Neural cell (in vitro differentiated cells): Measurements from ENCODE around the gene TRUB1.

Experiments
- EP300 ChIP-seq: fragments of 450-650 bp; conservative IDR thresholded peaks from 2 replicates; pipeline ENCODE4 v1.6.1; 2014; ENCODE audit warnings: antibody characterized with exemption, mild to moderate bottlenecking, moderate library complexity; ENCODE audit not compliant: poor library complexity, severe bottlenecking
- POLR2AphosphoS5 ChIP-seq: IDR thresholded peaks from 2 replicates; pipeline ENCODE4 v1.6.1; 2012
- TAF1 ChIP-seq: IDR thresholded peaks from 2 replicates; pipeline ENCODE4 v1.6.1; 2012; ENCODE audit warnings: low read depth
- TF ChIP-seq, protein P1 (sequence below): fragments of 450-650 bp; IDR thresholded peaks from 2 replicates; pipeline ENCODE4 v1.5.1; 2014; ENCODE audit warnings: antibody characterized with exemption, mild to moderate bottlenecking, moderate library complexity; ENCODE audit not compliant: poor library complexity, severe bottlenecking
- TF ChIP-seq, protein P2 (sequence below): IDR thresholded peaks from 2 replicates; pipeline ENCODE4 v1.6.1; 2012; ENCODE audit warnings: borderline replicate concordance

DNA sequence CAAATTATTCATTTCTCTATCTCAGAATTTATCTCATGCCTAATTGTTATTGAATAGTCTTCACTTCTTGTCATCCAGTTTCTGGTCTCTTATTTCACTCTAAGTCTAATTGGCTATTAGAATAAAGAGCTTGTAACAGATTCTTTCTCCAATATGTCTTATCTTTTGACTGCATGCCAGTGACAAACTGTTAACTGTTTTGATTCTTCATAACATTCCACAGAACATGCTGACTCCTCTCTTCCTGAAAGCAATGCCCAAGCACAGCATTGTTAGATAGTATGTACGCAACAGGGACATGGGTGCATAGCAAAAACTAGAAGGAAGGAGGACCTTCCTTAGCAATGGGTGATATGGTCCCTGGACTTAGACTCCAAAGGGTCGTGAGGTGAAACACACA lies 65.4 kb downstream of the TRUB1 start:
- TF ChIP-seq, protein P1, sequence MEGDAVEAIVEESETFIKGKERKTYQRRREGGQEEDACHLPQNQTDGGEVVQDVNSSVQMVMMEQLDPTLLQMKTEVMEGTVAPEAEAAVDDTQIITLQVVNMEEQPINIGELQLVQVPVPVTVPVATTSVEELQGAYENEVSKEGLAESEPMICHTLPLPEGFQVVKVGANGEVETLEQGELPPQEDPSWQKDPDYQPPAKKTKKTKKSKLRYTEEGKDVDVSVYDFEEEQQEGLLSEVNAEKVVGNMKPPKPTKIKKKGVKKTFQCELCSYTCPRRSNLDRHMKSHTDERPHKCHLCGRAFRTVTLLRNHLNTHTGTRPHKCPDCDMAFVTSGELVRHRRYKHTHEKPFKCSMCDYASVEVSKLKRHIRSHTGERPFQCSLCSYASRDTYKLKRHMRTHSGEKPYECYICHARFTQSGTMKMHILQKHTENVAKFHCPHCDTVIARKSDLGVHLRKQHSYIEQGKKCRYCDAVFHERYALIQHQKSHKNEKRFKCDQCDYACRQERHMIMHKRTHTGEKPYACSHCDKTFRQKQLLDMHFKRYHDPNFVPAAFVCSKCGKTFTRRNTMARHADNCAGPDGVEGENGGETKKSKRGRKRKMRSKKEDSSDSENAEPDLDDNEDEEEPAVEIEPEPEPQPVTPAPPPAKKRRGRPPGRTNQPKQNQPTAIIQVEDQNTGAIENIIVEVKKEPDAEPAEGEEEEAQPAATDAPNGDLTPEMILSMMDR, result no peak
- no peak for TF ChIP-seq POLR2AphosphoS5
- TF ChIP-seq TAF1, result no peak
- no peak for TF ChIP-seq EP300
- TF ChIP-seq, protein P2, sequence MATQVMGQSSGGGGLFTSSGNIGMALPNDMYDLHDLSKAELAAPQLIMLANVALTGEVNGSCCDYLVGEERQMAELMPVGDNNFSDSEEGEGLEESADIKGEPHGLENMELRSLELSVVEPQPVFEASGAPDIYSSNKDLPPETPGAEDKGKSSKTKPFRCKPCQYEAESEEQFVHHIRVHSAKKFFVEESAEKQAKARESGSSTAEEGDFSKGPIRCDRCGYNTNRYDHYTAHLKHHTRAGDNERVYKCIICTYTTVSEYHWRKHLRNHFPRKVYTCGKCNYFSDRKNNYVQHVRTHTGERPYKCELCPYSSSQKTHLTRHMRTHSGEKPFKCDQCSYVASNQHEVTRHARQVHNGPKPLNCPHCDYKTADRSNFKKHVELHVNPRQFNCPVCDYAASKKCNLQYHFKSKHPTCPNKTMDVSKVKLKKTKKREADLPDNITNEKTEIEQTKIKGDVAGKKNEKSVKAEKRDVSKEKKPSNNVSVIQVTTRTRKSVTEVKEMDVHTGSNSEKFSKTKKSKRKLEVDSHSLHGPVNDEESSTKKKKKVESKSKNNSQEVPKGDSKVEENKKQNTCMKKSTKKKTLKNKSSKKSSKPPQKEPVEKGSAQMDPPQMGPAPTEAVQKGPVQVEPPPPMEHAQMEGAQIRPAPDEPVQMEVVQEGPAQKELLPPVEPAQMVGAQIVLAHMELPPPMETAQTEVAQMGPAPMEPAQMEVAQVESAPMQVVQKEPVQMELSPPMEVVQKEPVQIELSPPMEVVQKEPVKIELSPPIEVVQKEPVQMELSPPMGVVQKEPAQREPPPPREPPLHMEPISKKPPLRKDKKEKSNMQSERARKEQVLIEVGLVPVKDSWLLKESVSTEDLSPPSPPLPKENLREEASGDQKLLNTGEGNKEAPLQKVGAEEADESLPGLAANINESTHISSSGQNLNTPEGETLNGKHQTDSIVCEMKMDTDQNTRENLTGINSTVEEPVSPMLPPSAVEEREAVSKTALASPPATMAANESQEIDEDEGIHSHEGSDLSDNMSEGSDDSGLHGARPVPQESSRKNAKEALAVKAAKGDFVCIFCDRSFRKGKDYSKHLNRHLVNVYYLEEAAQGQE, result no peak
